ENCODE data around the gene MMP19. TPM values are rescaled to one million over a fixed set of nuclear protein-coding genes. Genes with fewer than 3 reads are reported as not detected.
A peak's percentile ranks its signal among the peaks of the same experiment; 100 is the strongest.

MMP19 gene
- total and polyA plus RNA-seq, 8 donors: 0.63 to 7.5 (median 3.0) TPM

DNA sequence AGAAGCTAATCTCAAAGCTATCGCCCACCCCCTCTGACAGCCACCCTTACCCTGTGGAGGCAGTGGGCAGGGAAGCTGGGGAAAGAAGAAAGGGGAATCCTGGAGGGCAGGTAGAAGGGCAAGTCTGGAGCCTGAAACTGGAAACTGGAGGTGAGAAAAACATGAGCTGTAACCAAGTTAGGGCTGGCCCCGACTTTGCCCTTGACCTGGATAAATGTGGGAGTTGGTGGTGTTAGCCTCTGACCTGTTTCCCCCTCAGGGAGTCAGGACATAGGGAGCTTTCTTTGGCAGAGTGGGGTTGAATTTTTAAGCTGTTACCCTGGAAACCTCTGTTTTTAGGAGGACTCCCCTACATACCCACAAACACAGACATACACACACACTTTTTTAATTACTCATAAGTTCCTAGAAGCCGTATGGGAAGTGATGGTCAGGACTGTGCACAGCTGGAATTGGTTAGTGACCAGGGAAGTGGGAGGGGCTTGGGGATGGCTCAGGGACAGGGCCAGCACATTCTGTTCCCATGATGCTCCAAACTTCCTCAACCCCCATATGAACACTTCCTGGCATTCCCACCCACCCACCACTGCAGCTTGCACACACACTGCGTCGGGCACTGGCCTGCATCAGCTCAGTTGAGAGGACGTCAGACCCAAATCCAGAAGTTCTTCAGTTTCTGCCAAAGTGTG is 5.0 kb upstream of the MMP19 start:
- intact Hi-C loops (cut with DNase I): no loop called here
- H3K27me3 ChIP-seq: no peaks in the 10 kb centered on the region
- no peaks in the 10 kb centered on the region for H3K36me3 ChIP-seq
- TF ChIP-seq, protein P1, sequence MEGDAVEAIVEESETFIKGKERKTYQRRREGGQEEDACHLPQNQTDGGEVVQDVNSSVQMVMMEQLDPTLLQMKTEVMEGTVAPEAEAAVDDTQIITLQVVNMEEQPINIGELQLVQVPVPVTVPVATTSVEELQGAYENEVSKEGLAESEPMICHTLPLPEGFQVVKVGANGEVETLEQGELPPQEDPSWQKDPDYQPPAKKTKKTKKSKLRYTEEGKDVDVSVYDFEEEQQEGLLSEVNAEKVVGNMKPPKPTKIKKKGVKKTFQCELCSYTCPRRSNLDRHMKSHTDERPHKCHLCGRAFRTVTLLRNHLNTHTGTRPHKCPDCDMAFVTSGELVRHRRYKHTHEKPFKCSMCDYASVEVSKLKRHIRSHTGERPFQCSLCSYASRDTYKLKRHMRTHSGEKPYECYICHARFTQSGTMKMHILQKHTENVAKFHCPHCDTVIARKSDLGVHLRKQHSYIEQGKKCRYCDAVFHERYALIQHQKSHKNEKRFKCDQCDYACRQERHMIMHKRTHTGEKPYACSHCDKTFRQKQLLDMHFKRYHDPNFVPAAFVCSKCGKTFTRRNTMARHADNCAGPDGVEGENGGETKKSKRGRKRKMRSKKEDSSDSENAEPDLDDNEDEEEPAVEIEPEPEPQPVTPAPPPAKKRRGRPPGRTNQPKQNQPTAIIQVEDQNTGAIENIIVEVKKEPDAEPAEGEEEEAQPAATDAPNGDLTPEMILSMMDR (IDR thresholded peaks at IDR 0.05): no peak
- H3K27ac ChIP-seq: peak overlapping the region in 3 of 4 donors; percentile 38 to 78 (median 74)
- H3K4me1 ChIP-seq: no peaks in the 10 kb centered on the region
- ATAC-seq: peak; percentile 53 to 89 (median 85)
- WGBS, 2 donors: 36 to 48% methylated on average over 6 of the region's 6 CpGs
- H3K9me3 ChIP-seq: no peaks in the 10 kb centered on the region
- no peak for FAIRE-seq
- H3K4me3 ChIP-seq: no peak overlapping the region
- DNase-seq: peak in 4 of 6 donors; percentile 39 to 67 (median 49)

DNA sequence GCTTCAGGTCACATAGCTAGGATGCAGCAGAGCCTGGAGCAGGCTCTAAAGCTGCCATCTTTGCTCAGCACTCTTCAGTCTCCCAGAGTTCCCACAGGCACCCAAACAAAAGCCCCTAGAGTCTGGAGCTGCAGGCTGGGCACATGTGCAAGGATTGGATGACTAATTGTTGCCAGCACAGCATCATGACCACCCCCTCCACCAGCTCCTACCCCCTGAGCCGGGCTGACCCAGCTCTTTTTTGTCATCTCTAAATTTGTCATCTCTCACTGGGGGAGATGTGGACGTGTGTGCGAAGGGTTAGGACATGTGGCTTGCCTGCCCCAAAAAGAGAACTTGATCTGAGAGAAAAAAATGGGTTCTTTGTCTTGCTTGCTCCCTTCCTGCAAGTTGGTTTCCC is 4.3 kb upstream of the MMP19 start:
- DNase-seq: no peak
- no peaks in the 10 kb centered on the region for H3K36me3 ChIP-seq
- H3K9me3 ChIP-seq: no peaks in the 10 kb centered on the region
- H3K27me3 ChIP-seq: no peaks in the 10 kb centered on the region
- H3K4me1 ChIP-seq: no peaks in the 10 kb centered on the region
- peak in 3 of 4 donors; percentile 24 to 46 (median 31) for ATAC-seq
- intact Hi-C loops (cut with DNase I): no loop called here
- H3K4me3 ChIP-seq: no peak overlapping the region
- 60 to 68% methylated on average over 3 of the region's 3 CpGs for WGBS, 2 donors
- peak overlapping the region in 2 of 4 donors; percentile 74 to 78 for H3K27ac ChIP-seq
- no peak for FAIRE-seq
- TF ChIP-seq, protein P1 (IDR thresholded peaks at IDR 0.05): no peak

DNA sequence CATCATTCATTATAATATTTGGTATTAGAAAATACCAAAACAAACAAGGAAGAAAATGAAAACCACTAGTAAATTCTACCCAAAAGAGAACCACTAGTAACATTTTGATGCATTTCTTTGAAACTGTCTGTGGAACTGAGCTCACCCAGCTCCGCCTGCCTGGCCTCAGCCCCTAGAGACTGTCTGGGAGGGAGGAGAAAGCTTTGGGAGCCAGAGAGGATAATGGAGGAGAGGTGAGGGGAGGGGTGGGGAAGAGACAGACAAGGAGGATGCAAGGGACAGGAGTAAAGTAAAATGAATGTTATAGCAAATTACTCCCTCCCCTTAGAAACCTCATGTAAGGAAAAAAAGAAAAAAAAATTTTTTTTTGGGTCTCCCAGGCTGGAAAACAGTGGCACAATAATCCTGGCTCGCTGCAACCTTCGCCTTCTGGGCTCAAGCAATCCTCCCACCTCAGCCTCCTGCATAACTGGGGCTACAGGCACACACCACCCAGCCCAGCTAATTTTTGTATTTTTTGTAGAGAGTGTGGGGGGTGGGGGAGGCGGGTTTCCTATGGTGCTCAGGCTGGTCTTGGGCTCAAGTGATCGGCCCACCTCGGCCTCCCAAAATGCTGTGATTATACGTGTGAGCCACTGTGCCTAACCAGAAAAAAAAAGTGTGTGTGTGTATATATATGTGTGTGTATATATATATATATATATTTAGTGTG is 3.2 kb upstream of the MMP19 start:
- DNase-seq (no peak), FAIRE-seq (no peak)
- 78 to 84% methylated on average over 7 of the region's 7 CpGs for WGBS, 2 donors

DNA sequence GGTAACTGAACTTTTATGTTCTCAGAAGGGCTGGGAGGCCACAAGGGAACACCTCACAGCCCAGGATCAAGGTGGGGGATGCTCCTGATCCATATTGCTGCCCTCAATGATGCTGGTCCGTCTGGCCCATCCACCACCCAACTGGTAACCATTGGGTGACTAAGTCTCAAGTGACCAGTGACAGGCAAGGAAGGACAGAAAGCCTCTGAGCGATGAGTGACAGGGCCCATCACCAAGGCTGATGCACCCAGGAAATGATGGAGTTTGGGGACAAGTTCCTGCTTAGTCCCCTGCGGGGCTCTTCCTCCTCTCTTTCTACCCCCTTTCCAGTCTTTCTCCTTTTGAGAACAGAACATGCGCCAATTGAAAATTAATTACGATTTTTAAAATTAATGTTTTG is 2.6 kb upstream of the MMP19 start:
- Histone ChIP-seq H3K27ac (no peak overlapping the region), H3K4me1 (no peaks in the 10 kb centered on the region), H3K36me3 (no peaks in the 10 kb centered on the region), H3K4me3 (no peak overlapping the region), H3K27me3 (no peaks in the 10 kb centered on the region), H3K9me3 (no peaks in the 10 kb centered on the region)
- no peak for FAIRE-seq
- no peak for ATAC-seq
- no peak for DNase-seq
- WGBS, 2 donors: 69 to 84% methylated on average over 5 of the region's 5 CpGs
- intact Hi-C loops (cut with DNase I): no loop called here
- TF ChIP-seq, protein P1 (IDR thresholded peaks at IDR 0.05): no peak

More for the DNA sequence above, 3.2 kb upstream of the MMP19 start:
- H3K27ac ChIP-seq: no peak overlapping the region
- ATAC-seq: no peak
- H3K4me1 ChIP-seq: no peaks in the 10 kb centered on the region
- no peaks in the 10 kb centered on the region for H3K27me3 ChIP-seq
- H3K9me3 ChIP-seq: no peaks in the 10 kb centered on the region
- H3K36me3 ChIP-seq: no peaks in the 10 kb centered on the region
- no peak overlapping the region for H3K4me3 ChIP-seq
- TF ChIP-seq, protein P1 (IDR thresholded peaks at IDR 0.05): no peak
- intact Hi-C loops (cut with DNase I): no loop called here

DNA sequence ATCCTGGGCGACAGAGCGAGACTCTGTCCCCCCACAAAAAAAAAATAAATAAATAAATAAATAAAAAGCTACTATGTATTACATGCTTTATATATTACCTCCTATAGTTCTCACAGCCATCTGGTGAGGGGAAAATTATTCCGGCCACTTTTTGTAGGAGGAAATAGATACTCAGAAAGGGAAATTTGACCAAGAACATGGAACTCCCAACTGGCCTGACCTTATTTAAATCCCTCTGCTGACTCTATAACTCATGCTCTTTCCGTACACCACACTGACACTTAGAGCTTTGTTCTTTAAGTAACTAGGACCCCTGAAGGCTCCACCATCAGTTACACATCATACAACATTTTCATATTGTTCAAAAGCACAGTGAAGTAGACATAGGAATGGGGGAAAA is 2.2 kb upstream of the MMP19 start:
- no peak overlapping the region for H3K27ac ChIP-seq

More for the DNA sequence above, 2.2 kb upstream of the MMP19 start:
- FAIRE-seq (no peak), DNase-seq (no peak), ATAC-seq (no peak)
- H3K4me1 ChIP-seq: no peaks in the 10 kb centered on the region
- TF ChIP-seq, protein P1 (IDR thresholded peaks at IDR 0.05): no peak
- H3K36me3 ChIP-seq: no peaks in the 10 kb centered on the region
- no peaks in the 10 kb centered on the region for H3K9me3 ChIP-seq
- intact Hi-C loops (cut with DNase I): no loop called here
- no peak overlapping the region for H3K4me3 ChIP-seq
- H3K27me3 ChIP-seq: no peaks in the 10 kb centered on the region
- WGBS, 2 donors: 82 to 95% methylated on average over 4 of the region's 4 CpGs

All from pancreas (tissue), 10 donors.